ENCODE results near the gene TOMM7.

GRCh38 chr7:22861576-22861975, 38.9 kb upstream of the TOMM7 start:
- TF ChIP-seq ZNF274 (IDR thresholded peaks at IDR 0.05; ENCODE audit: low read depth, low read length) (no peak), REST (IDR thresholded peaks at IDR 0.05; ENCODE audit: low read depth) (no peak), CTCF (IDR thresholded peaks at IDR 0.05 in 2 of 3, conservative IDR thresholded peaks at IDR 0.05 in 1 of 3; ENCODE audit: borderline replicate concordance in 1 of 3, insufficient read depth in 1 of 3, low read depth in 2 of 3, low read length in 2 of 3) (no peak)
